ENCODE data around the gene CCDC154.
"Not testable (repeated sequence)": the region's sequence is repeated elsewhere in the genome, so short reads cannot be mapped to it uniquely, and the experiment has no call there.

CCDC154 gene

DNA sequence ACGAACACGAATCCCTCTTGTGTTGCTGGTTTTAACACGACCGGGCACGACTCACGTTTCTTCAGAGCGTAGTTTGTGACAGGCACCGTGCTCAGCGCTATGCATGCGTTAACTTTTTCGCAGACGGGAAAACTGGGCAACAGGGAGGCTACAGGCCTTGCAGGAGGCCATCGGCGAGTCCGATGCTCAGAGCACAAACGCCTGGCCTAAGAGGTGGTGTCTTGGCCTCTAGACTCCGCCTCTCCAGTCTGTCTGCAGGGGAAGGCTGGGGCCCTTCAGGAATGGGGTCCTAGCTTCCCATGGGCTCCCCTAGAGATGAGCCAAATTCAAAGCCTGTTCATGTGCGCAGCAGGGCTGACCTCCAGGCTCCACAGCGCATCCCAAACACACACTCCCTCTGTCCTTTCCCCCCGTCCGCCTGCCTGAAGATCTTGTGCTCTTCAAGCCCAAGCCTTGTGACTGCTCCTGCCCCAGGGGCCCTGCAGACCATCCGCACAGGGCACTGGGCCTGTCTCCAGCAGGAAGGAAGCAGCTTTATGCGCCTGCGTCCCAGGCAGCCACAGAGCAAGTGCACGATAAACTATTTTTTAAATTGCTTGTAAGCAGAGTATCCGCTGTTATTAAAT lies 27.3 kb upstream of the CCDC154 start:
- no peak for DNase-seq

DNA sequence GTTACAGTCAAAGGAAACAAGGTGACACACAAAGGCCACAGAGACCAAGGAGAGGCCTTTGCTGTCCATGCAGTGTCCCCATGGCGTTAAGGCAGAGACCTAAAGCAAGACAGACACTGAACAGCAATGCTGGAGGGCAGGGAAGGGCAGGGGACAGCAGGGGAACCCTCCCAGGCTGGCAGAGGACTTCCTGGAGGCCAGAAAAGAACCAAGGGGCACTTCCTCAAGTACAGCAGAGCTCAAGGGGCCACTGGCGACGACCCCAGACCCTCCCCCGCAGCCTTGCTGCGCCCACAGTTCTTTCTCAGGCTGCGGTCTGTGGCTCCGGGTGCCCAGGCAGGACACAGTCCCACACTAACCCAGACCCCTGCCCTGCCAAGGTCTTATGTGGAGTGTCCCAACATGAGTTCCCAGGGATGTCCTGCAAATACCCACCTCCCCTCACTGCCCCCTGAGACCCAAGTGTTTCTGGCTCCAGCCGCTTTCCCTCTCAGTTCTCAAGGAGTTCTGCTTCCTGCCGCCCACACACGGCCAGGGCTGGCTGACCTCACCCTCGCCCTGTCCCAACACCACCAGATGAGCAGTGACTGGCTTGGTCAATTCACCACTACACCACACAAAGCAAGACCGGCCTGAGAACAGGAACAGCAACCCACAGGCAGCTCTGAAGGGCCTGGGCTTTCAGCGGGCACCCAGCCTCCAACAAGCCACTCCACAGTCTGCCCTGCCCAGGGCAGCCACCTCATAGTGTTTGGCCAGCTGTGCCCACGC lies 26.3 kb upstream of the CCDC154 start:
- no peak for DNase-seq

DNA sequence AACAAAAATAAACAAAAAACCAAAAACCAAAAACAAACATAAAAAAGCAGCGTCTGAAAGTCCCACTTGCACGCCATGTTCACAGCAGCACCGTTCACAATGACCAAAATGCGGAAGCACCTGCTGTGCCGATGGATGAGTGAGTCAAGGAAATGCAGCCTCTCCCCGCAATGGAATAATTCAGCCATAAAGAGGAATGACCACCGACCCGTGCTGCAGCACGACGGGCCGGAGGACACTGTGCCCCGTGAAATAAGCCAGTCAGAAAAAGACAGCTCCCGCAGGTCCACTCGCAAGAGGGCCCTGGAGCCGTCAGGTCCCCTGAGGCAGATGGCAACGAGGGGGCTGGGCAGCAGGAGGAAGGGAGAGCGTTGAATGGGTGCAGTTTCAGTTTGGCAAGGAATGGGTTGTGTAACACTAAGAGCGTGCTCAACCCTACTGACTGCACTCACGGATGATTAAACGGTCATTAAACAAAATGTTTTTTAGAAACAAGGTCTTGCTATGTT lies 25.4 kb upstream of the CCDC154 start:
- no peak for DNase-seq

DNA sequence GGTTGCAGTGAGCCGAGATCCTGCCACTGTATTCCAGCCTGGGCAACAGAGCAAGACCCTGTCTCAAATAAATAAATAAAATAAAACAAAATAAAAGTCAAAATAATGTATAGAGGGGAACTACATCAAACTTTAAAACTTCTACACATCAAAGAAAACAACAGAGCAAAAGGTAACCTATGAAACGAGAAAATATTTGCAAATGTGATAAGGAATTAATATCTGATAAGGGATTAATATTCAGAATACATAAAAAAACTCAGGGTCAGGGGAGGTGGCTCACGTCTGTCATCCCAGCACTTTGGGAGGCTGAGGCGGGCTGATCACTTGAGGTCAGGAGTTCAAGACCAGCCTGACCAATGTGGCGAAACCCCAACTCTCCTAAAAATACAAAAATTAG lies 24.8 kb upstream of the CCDC154 start:
- not testable (repeated sequence) for DNase-seq

DNA sequence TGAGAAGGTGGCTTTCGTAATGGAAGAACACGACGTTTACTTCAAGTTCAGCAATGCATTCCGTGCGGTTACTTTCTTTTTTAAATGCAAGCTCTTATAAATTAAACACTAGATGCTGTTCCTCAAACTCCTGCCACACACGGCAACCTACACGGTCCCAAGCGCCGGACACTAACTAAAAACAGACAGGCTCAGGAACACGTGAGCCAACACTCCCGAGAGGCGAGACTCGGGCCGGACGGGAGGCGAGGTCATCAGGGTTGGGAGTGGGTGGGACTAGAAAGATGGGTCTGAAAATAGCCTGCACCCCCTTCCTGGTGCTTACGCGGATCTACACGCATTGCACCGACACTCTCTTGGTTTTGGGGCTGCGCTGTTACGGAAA lies 24.1 kb upstream of the CCDC154 start:
- no peak for DNase-seq

DNA sequence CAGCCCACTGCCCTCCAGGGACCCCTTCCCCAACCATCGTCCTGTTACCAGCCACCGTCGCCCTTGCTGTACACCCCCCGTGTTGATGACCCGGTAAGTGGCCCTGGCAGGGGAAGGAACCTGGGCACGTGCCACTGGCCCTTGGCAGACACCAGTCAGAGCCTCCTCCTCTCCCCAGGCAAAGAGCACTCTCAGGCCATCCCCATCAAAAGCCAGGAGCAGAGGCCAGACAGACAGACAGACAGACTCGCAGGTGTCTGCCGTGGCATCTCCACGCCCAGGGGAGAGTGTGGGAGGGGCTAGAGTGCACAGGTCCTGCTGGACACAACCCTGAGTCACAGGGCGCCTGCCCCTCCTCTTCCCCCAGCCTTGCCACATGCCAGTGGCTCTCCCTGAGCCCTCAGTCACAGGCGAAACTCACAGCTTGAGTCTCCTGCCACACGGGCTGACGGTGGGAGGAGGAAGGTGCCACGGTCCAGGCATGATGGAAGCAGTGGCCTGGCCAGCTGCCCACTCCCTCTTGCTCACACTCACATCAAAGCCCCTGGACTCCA lies 22.7 kb upstream of the CCDC154 start:
- no peak for DNase-seq

DNA sequence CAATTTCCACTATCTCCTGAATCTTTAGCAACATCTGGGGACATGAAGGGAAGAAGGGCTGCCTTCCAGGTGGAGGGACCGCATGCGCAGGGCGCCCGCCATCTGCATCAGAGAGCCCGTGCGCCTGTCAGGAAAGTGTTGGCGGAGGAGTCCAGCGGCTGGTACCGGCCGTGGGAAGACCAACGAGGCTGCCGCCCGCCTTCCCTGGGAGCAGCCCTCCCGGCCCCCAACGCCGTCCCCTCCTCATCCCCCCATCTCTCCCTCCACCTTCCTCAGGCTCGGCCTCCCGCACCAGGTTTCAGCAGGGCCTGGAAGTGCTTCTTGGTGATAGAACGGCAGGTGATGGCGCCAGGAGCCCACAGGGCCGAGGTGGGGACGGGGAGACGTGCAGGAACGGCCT lies 21.7 kb upstream of the CCDC154 start:
- DNase-seq = no peak

DNA sequence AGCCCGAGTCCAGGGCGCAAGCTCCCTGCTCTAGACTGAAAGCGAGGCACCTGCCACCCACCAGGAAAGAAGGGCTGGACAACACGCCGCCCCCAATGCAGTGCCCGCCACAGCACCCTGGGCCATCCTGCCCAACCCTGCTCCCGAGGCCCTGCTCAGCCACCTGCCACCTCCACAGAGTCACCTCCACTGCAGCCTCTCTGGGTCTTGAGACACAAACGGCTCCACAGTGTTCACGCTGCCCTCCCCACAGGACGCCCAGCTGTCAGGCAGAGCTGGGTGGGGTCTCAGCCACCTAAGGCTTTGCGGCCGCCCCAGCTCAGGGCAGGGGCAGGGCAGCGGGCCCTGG lies 21.2 kb upstream of the CCDC154 start:
- no peak for DNase-seq

DNA sequence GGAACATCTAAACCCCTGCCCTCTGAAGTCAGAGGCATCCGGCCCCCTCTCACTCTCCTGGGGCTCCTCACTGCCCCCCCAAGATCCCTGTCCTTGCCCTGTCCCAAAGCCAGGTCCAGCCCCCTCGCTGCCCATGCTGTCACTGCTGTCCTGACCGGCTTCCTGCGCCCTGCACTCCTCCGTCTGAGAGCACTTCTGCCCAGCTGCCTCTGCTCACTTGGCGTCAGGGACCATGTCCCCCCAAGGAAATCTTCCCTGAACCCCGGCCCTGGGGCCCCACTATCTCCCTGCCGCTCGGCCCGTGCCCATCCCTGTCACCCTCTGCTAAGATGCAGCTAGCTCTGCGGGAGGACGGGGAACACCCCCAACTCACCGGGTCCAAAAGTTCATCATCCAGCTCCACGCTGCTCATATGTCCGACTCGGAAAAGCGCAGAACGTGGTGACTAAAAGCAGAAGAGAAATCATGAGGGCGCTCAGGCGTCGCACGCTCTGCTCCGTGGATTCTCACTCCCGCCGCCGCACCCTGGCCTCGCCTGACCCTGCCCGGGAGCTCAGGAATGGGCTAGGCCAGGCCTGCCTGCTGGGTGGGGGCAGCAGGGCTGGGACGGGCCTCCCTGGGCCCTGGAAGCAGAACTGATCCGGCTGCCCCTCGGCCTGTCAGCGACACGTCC lies 20.7 kb upstream of the CCDC154 start:
- no peak for DNase-seq

DNA sequence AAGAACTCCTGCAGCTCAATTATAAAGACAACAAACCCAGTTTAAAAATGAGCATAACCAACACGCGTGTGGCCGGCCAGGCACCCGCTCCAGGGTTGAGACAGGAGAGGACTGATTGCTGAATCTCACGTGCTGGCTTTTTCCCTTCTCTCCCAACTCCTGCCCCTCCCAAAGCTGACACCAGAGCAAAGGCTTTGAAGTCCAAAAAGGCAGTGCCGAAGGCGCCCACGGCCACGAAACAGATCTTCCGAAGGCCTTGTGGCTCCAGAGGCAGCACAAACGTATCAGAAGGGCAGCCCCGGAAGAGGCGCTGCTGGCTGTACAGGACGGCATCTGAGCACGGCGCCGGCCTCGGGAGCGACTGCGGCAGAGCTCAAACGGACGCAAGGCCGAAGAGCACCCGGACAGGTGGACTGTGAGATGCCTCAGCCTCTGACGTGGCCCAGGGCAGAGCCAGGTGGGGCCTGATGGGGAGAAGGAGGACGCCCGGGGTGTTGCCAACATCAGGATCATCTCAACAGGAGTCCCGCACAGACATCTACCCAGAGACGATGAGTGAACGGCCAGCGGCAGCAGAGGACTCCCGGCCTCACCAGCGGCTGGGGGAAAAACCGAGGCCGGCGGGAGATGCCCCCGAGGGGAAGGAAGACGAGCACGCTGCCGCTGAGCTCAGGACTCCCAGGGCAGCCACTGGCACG lies 20.0 kb upstream of the CCDC154 start:
- no peak for DNase-seq

DNA sequence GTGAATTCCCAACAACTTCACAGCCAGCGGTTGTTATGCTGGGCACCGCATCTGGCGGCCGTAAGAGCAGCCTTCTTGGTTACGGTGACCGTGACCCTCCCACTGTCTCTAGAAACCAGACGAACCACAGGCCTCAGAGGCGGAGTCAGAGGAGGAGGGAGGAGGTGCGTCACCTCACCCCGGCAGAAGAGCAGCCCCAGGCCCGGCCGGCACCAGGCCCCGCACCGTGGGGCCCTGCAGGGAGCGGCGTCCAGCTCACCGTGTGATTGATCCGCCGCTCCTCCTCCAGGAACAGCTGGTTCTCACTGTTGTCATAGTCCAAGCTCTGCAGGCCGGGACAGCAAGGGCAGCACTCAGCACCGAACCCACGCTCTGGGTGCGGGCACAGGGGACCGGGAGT lies 16.8 kb upstream of the CCDC154 start:
- no peak for DNase-seq

DNA sequence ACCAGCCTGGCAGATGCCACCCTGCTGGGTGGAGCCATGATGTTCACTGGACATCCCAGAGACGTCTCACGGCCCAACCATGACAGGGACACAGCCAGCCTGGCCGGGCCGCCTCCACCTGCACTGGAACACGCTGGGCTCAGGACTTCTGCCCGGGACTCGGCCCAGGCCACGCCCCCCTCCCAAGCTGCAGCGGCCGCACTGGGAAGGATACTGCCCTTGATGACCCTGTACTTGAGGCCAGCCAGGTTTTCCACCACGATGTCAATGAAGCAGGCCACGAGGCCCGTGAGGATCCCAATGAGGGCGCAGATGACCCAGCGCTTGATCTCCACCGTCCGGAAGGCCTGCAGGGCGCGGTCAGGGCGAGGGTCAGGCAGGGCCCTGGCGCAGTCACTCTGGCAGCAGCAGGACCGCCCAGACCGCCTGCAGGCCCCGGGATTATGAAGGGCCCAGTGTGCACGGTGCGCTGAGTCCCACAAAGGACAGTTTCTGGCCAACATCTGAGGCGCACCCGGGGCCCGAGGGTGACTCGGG lies 16.3 kb upstream of the CCDC154 start:
- DNase-seq = no peak

DNA sequence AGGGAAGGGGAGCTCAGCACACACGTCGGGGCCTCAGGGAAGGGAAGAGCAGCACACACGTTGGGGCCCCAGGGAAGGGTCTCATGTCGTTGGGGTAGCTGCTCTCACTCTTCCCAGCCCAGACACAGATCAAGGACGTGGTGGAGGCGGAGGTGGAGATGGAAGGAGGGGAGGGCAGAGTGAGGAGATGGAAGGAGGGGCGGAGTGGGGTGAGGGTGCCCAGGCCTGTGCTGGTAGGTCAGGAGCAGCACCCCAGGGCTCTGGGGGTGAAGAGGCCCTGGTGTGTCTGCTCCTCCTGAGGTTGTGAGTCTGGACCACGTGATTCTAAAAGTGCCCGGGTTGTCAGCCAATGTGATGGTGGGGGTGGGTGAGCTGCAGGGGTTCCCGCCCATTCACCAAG lies 15.6 kb upstream of the CCDC154 start:
- DNase-seq = no peak

DNA sequence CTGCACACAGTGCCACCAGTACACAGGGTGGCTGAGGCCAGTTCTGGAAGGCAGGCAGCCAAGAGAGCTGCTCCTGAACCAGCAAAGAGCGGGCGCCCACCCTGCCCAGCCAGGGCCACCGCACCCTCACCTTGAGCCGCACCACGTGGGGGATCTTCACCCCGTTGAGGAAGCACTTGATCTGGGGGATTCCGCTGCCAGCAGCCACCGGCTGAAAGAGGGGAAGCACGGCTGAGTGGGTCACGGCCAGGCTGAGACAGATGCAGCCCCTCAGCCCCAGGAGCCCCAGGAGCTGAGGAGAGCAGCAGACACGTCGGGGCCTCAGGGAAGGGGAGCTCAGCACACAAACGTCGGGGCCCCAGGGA lies 14.6 kb upstream of the CCDC154 start:
- no peak for DNase-seq

DNA sequence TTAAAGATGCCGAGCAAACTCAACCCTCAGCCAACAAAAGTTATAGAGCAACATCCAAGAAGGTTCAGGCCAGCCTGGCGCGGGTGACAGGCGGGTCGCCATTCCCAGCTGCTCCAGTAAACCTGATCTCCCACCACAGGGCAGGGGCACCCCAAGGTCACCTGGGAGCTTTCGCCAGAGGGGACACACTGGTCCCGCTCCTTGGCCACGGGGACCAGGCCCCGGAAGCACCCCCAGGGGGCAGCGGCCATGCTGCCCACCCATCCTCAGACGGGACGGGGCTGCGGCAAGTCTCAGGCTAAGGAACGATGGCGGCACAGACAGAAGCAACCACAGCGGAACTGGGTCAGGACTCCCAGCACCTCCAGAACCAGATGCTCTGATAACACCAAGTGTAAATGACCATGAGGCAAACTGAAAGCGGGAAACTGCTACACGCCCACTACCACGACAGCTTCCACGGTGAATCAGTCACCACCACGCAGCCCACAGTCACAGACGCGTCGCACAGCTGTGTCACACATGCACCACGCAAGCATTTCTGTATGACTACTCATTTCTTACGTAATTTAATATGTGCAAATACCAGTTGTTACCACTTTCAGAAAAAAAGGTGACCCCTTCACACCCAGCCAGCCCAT lies 14.1 kb upstream of the CCDC154 start:
- no peak for DNase-seq

DNA sequence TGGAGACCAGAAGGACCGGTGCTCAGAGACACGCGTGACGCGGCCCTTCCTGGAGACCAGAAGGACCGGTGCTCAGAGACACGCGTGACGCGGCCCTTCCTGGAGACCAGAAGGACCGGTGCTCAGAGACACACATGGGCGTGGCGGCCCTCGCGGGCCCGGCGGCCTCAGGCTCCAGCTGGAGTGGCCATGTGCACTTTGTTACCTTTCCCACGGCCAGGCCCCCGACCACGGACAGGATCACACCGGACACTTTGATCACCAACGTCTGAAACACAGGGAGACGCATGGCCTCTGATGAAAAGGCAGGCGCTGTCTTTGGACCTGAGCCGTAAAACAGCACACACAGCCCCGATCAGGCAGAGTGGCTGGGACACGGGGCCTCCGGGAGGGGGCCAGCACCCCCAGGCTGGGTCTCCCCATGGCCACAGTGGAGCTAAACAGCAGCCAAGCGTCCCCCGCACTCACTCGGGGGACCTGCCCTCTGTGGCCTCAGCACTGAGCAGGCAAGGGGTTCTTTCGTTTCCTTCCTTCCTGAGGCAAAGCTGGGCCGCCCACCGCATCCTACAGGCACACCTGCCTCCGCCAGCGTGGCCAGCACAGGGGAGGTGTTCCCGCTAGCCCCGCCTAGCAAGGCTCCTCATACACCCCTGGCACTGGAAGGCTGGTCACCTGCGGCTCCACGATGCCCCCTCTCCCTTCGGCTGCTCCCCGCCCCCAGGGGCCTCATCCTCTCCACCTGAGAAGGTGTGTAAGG lies 13.3 kb upstream of the CCDC154 start:
- DNase-seq = no peak

DNA sequence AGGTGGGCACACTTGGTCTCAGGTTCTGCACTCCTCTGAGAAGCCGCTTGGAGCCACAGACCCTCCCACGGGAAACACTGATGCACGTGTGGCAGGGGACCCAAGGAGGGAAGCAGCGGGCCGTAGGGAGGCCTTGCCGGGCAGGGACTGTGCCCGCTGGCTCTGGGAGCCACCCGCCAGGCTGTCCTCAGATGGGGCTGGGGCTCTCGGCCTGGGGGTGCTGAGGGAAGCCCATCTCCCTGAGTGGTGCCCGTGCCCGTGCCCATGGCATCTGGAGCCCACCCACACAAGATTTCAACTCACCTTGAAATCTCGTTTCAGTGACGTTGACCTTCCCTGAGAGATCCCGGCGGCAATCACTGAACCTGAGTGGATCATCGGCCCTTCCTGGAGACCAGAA lies 12.6 kb upstream of the CCDC154 start:
- no peak for DNase-seq

DNA sequence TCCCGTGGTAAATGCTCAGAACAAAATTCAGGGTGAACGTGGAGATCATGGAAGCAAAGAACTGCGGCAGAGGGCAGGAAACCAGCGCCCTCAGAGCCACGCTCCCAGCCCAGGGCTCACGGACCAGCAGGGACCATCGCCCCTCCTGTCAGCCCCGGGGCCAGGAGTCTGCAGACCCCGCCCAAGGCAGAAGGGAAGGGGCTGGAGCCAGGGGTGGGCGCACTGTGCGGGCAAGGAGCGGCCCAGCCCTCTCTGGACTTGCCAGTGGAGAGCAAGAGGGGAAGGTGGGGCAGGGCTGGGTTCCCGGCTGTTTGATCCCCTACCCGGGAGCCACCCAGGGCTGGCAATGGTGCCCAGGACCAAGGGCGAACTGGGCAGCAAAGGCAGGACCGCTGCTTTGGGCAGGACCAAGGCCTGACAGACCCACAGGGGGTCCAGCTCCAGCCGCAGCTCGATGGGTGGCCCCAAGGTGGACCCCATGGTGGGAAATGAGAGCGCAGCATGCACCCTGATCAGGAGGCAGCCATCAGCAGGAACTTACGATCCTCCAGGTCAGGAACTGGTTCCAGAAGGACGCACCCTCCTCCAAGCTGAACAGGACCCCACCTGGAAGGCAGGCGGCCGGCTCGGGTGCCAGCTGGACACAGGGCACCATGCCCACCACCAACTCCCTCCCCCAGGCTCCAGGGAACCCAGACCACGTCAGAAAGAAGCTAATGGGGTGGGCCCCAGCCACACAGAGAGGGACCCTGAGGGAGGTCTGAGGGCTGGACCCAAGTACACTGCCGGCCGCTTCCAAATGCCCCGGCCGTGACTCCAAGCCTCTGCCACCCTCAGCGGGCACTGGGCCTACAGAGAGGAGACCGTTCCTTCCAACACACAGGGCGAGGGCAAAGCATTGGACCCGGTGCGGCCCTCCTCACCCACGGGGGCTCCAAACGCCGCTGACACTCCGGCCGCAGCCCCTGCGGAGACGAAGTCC lies 11.1 kb upstream of the CCDC154 start:
- no peak for DNase-seq

DNA sequence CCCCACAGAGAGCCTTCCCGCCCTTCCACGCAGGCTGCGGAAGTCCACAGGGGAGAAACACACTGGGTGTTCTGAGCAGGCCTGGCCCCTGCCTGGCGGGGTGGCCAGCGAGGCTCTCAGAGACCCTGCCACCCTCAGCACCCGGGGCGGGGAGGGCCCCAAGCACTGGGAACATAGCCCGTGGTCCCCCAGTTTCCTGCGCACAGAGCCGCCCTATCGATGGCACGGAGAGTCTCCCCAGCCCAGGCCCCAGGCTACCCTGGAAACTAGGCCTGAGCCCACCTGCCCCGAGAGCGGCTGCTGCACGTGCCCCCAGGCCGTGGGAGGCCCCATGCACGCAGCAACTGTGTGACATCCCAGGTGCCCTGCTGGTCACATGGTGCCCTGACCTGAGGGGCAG lies 10.2 kb upstream of the CCDC154 start:
- no peak for DNase-seq

DNA sequence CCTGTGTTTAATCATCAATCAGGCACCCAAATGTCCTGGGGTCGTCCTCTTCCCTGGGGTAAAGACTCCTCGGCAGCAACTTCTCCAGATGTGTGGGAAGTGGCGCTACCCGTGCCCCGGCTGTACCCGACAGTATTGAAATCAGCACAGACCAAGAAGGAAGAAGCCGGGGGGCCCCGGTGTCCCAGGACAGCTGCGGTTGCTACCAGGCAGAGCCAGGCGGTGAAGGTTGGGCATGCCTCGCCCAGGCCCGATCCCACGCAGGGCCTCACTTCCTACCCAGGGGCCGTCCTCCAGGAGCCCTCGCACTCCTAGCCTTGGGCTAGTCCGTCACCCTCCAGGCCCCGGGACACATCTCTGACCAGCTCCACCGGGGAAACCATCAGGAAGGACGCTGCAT lies 9.0 kb upstream of the CCDC154 start:
- no peak for DNase-seq

DNA sequence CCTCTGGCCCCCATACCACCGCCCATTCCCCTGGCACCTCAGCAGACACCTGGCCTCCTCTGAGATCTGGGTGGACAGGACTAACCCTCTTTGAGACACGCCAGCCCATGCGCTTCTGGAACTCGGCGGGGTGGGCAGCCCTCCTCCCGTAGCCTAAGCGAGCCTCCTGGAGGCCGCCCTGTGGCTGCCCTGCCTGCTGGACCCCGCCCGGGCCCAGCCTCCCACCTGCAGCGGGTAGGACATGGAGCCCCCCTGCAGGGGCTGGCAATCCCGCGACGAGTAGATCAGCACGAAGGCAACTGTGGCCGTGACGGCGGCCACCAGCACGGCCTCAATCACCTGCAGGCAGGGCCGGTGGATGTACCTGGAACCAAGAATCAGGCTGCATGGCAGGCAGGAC lies 8.2 kb upstream of the CCDC154 start:
- DNase-seq = no peak

All from activated effector memory CD4-positive, alpha-beta T cell treated with Interleukin-2 at 50 U/mL for 16 hours (primary cell).